ENCODE measurements around the gene LAMC1.
A peak's percentile ranks its signal among the peaks of the same experiment; 100 is the strongest.

The LAMC1 gene

DNA sequence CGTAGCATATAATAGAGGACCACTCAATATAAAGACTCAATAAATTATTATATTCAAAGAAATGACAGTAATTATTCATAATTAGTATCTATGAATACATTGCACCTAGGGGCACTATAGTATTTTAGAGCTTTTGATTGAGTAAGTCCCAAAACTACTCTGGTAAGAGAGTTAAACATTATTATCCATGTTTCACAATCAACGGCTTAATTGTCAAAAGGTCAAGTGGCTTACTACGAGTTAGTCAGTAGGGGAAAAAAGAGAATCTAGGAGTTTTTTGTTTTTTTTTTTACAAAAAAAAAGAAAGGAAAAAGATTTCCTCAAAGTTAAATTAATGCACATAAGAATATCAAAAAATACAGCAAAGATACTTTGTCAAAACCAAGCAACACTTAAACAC lies 20.4 kb upstream of the LAMC1 start:
- no peak for DNase-seq (ENCODE audit: extremely low read depth, low read depth)
- TF ChIP-seq, protein P1, sequence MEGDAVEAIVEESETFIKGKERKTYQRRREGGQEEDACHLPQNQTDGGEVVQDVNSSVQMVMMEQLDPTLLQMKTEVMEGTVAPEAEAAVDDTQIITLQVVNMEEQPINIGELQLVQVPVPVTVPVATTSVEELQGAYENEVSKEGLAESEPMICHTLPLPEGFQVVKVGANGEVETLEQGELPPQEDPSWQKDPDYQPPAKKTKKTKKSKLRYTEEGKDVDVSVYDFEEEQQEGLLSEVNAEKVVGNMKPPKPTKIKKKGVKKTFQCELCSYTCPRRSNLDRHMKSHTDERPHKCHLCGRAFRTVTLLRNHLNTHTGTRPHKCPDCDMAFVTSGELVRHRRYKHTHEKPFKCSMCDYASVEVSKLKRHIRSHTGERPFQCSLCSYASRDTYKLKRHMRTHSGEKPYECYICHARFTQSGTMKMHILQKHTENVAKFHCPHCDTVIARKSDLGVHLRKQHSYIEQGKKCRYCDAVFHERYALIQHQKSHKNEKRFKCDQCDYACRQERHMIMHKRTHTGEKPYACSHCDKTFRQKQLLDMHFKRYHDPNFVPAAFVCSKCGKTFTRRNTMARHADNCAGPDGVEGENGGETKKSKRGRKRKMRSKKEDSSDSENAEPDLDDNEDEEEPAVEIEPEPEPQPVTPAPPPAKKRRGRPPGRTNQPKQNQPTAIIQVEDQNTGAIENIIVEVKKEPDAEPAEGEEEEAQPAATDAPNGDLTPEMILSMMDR (IDR thresholded peaks at IDR 0.05; ENCODE audit: low read depth, low read length), result no peak

DNA sequence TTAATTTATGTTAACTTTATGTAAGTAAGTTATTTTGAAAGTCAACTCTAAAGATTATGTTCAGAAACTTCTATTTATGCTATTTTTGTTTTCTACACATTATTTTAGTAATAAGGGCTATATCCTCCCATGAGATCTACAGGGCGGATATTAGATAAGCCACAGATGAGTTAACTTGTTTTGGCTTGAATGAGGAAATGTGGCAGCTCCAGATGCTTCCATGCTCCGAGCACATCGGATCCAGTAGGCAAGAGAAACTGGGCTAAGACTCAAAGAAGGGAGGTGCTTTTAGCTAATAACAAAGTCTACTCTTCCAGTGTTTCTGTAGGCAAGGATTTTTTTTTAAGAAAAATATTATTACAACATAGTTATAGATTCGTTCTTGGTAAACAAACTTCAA lies 20.0 kb upstream of the LAMC1 start:
- no peak for DNase-seq (ENCODE audit: extremely low read depth, low read depth)
- TF ChIP-seq, protein P1 (IDR thresholded peaks at IDR 0.05; ENCODE audit: low read depth, low read length), result no peak

DNA sequence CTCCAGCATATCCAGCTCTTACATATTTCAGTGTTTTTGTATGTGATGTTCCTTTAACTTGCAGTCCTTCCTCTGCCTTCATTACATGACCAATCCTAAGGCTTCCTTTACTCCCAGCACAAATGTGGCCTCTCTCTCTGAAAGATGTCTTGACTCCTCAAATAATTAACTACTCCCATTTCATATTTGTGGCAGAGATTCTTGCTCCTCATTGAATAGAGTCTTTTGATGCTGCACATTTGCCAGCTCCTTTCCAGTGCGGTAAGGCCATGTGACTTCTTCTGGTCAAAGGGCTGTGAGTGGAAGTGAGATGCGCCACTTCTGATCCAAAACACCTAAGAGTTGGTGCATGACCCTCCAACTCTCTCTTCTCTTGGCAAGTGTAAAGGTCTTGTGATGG lies 19.1 kb upstream of the LAMC1 start:
- TF ChIP-seq, protein P1 (IDR thresholded peaks at IDR 0.05; ENCODE audit: low read depth, low read length), result no peak
- DNase-seq (ENCODE audit: extremely low read depth, low read depth), result no peak

DNA sequence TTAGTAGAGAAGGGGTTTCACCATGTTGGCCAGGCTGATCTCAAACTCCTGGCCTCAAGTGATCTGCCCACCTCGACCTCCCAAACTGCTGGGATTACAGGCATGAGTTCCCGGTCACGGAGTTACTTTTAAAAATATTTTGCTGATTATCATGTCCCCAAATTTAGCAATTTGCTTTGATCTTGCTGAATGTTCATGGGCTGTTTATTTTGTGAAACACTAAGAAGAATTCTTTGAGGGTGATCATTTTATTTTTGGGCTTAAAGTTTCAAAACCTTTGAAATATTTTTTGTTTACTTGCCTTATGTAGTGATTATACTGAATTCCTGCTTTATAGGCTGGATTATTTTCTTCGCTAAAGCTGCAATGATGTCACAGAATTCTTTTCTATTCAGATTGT lies 11.4 kb upstream of the LAMC1 start:
- TF ChIP-seq, protein P1 (IDR thresholded peaks at IDR 0.05; ENCODE audit: low read depth, low read length), result no peak
- no peak for DNase-seq (ENCODE audit: extremely low read depth, low read depth)

DNA sequence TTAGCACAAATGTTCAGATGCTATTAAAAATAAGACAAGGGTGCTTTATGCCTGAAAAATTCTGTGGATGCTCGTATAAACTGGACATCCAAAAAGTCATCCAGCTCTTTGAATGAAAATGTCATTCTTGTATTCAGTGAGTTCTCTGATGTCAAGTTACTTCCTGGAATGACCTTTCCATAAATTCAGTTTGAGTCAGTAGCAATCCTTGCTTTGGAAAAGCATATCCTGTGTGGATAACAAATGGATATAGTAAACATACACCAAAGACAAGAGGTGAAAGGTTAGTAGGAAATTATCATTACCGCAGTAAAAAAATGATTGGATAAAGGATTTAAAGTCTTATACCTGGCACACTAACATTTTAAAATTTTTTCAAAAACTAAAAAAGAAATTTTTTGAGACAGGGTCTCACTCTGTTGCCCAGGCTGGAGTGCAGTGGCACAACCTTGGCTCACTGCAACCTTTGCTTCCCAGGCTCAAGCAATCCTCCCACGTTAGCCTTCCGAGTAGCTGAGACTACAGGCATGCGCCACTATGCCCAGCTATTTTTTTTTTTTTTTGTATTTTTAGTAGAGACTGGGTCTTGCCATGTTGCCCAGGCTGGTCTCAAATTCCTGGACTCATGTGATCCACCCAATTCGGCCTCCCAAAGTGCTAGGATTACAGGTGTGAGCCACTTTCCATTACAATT lies 10.8 kb upstream of the LAMC1 start:
- TF ChIP-seq, protein P1 (IDR thresholded peaks at IDR 0.05; ENCODE audit: low read depth, low read length), result no peak
- no peak for DNase-seq (ENCODE audit: extremely low read depth, low read depth)

DNA sequence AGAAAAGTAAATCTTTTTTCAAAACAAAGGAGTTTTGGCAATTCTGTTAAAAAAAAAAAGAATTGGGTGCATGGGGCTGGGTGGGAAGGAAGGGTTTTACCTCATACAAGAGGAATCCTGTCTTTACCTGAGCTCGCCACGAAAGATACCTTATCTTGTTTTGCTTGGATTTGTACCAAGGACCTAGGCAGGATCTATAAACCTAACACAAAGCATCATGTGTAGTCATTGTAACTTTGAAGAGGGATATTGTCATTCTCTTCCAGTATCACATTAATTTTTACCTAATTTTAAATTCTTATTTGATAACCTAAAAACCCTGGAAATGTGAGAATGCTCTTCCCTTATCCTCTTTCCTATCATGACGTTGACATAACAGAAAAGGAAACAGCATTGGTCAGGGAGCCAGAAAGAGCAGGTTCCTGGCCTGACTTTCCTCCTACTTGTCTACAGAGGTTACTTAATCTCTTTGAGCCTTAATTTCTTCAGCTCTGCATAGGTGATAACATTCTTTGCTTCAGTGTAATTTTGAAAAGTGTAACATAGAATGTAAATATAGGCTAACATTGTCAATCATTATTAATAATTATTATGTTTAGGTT lies 4.0 kb upstream of the LAMC1 start:
- TF ChIP-seq, protein P1 (IDR thresholded peaks at IDR 0.05; ENCODE audit: low read depth, low read length), result no peak

DNA sequence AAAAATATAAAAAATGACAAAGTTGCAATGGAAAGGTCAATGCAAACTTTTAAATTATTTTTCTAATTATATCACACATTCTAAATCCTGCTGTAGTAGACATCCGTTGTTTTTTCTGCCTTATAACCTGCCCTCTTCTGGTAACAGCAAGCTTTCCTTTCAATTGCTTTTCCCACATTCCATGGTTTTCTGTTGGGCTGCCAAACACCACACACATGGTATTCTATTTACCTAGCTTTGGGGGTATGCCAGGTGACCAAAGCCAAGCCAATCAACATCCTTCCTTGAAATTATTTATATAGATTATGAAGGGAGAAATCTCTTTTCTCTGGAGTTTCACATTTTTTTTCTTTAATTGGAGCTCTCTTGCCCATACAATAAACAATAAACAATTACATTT lies 3.4 kb upstream of the LAMC1 start:
- DNase-seq (ENCODE audit: extremely low read depth, low read depth), result no peak

More for the DNA sequence above, 4.0 kb upstream of the LAMC1 start:
- no peak for DNase-seq (ENCODE audit: extremely low read depth, low read depth)

More for the DNA sequence above, 3.4 kb upstream of the LAMC1 start:
- TF ChIP-seq, protein P1 (IDR thresholded peaks at IDR 0.05; ENCODE audit: low read depth, low read length), result peak; percentile 26

Measured in AG09319 (cell line).